CD8-positive, alpha-beta memory T cell (primary cell): ENCODE measurements around the gene PHRF1. TPM values are rescaled to one million over a fixed set of nuclear protein-coding genes. Genes with fewer than 3 reads are reported as not detected.

ENCODE experiments used
- CTCF ChIA-PET: fragments of 350-600 bp; sonication (Branson Sonifier 250); formaldehyde crosslinking; loops from one replicate; lab custom pipeline; 2021; ENCODE audit warnings: antibody characterized with exemption; lab: Charles Lee
- POLR2A ChIA-PET: fragments of 350-600 bp; sonication (Branson Sonifier 250); formaldehyde crosslinking; loops from one replicate; lab custom pipeline; 2021; ENCODE audit warnings: antibody characterized with exemption; lab: Charles Lee
- DNase-seq, 5 donors: peaks; one replicate each; pipeline versions ENCODE4 v3.0.0 to v3.0.0-alpha.2; 2020 to 2022; ENCODE audit warnings: mixed read lengths in 1 of 5
- H3K27ac ChIP-seq: one replicate; pipeline ENCODE4 v1.7.0; 2013; ENCODE audit warnings: low read depth, mild to moderate bottlenecking, low read length, moderate library complexity
- H3K27me3 ChIP-seq: 2 replicates; pipeline ENCODE4 v1.7.0; 2013; ENCODE audit warnings: low read length, mild to moderate bottlenecking; ENCODE audit not compliant: insufficient read depth, poor library complexity, severe bottlenecking
- H3K36me3 ChIP-seq: 2 replicates; pipeline ENCODE4 v1.7.0; 2013; ENCODE audit warnings: mild to moderate bottlenecking, low read length, moderate library complexity; ENCODE audit not compliant: insufficient read depth
- H3K4me1 ChIP-seq: 2 replicates; pipeline ENCODE4 v1.7.0; 2013; ENCODE audit warnings: mild to moderate bottlenecking, low read length, moderate library complexity; ENCODE audit not compliant: insufficient read depth
- H3K4me3 ChIP-seq: 2 replicates; pipeline ENCODE4 v1.7.0; 2013; ENCODE audit warnings: mild to moderate bottlenecking, low read length
- H3K9me3 ChIP-seq: 2 replicates; pipeline ENCODE4 v1.7.0; 2013; ENCODE audit warnings: mild to moderate bottlenecking, low read length
- H3K27ac Mint-ChIP-seq, 8 donors: one replicate each; pipeline ENCODE4 v1.8.0; 2020 to 2021; ENCODE audit warnings: mixed read lengths in 8 of 8, mild to moderate bottlenecking in 6 of 8, inconsistent platforms in 3 of 8, moderate library complexity in 3 of 8
- H3K27me3 Mint-ChIP-seq, 2 donors: one replicate each; pipeline ENCODE4 v1.8.0; 2020 to 2021; ENCODE audit warnings: mixed read lengths in 2 of 2, mild to moderate bottlenecking in 1 of 2, moderate library complexity in 1 of 2
- H3K36me3 Mint-ChIP-seq, 3 donors: one replicate each; pipeline ENCODE4 v1.8.0; 2020 to 2021; ENCODE audit warnings: mixed read lengths in 3 of 3, inconsistent platforms in 1 of 3, mild to moderate bottlenecking in 1 of 3
- H3K4me1 Mint-ChIP-seq, 3 donors: one replicate each; pipeline ENCODE4 v1.8.0; 2020 to 2021; ENCODE audit warnings: mixed read lengths in 3 of 3, inconsistent platforms in 1 of 3, mild to moderate bottlenecking in 1 of 3
- H3K4me3 Mint-ChIP-seq, 7 donors: one replicate each; pipeline ENCODE4 v1.8.0; 2020 to 2021; ENCODE audit warnings: mixed read lengths in 7 of 7, mild to moderate bottlenecking in 6 of 7, moderate library complexity in 4 of 7, inconsistent platforms in 2 of 7
- H3K9me3 Mint-ChIP-seq, 5 donors: one replicate each; pipeline ENCODE4 v1.8.0; 2020 to 2022; ENCODE audit warnings: mixed read lengths in 5 of 5, mild to moderate bottlenecking in 3 of 5, moderate library complexity in 2 of 5, inconsistent platforms in 1 of 5
- polyA plus RNA-seq: library from polyadenylated mRNA; unstranded; fragments of 300-500 nt; fragmentation: Illumina TruSeq; gene quantifications from one replicate; pipeline ENCODE4 v1.2.3, GENCODE V29; 2021
- total RNA-seq, 2 experiments: library from RNA; stranded (reverse); gene quantifications; one replicate each; pipeline ENCODE4 v1.2.3, GENCODE V29; 2021

The PHRF1 gene
- total and polyA plus RNA-seq, 3 experiments from 2014 or later = 17.7 to 49.8 (median 47.3) TPM

DNA sequence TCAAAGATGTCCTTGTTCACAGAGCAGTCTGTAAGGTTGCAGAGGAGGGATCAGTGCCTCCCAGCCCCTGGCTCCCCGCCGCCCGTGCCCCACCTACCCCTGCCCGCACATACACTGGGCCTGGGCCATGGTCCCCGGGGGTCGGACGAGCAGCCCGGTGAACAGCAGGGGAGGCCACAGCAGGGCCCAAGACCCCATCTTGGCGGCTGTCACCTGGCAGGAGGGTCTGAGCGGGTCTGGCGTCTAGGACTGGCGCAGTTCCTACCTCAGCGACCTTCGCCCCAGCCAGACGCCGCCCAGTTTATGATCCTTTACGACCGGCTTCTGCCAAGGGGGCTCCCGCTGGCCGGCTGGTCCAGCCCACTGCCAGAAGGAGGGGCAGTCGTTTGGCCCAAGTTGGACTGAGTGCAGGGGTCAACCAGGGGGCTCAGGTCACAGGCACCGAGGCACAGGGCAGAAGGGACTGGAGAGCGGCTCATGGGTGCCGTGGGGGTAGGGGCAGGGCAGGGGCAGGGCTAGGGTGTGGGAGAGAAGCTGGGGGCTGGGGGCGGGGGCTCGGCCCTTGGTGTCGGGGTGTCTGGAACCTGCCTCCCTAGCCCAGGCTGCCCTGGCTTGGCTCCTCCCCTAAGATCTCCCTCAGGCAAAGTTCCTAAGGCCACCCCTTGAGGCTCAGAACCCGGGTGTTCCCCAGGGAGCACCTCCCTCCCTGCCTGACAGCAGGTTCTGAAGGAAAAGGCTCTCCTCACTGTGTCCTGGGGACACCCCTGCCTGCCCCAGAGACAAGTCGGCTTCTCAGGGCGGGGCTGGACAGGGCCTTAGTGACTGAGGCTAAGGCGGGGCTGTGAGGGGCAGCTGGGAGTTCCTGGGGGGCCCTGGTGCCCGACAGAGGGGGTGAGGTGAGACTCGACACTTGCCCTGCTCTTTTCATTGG is 48.7 kb downstream of the PHRF1 start, which contains the start of gene CDHR5:
Gene CDHR5 (minus strand): TSS at position 251 of the 931 bp plus-strand sequence. CDS start 53 bp downstream, at position 198.
- no peak within 1 kb of the TSS for H3K27ac ChIP-seq
- Mint-ChIP-seq H3K36me3 (peaks cover 0 to 3% (median 1%) of the 10 kb centered on the region in 3 donors), H3K4me3 (no peak within 1 kb of the TSS), H3K27ac (no peak within 1 kb of the TSS), H3K9me3 (peaks cover 0 to 2% (median 0%) of the 10 kb centered on the region in 5 donors), H3K27me3 (peaks cover 18 to 27% of the 10 kb centered on the region in 2 donors), H3K4me1 (peaks cover 15 to 24% (median 20%) of the 10 kb centered on the region in 3 donors)
- DNase-seq = no peak
- H3K4me1 ChIP-seq = peaks cover 9% of the 10 kb centered on the region
- ChIA-PET POLR2A (no interaction called here), CTCF (no interaction called here)
- H3K4me3 ChIP-seq = no peak within 1 kb of the TSS
- no peaks in the 10 kb centered on the region for H3K36me3 ChIP-seq
- peaks cover 4% of the 10 kb centered on the region for H3K27me3 ChIP-seq
- H3K9me3 ChIP-seq = no peaks in the 10 kb centered on the region

DNA sequence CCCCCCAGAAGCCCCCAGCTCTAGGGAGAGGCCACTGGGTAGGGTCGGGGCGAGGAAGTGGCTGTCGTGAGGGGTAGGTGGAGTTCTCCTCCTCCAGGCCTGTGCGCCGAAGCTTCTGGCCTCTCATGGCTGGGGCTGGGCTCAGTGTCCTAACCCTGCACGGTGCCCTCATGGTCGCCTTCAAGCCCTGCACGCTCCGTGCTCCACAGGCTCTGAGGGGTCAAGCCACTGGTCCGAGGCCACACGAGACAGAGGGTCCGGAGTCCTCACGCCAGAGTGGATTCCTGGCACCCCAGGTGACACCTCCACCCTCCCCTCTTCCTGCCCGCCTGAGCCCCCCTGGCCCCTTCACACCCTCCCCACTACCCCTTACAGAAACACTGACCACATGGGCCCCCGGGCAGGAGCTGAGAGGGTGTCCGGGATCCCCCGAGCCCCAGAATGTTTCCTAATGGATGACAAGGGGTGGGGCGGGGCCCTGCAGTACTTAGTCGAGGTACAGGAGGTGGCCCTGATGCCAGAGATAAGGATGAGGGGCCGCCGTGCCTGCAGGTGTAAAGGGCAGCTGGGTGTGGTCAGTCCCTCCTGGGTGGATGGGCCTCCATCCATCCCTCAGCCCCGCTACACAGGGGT is 49.5 kb downstream of the PHRF1 start:
- Histone ChIP-seq H3K4me1 (peaks cover 9% of the 10 kb centered on the region), H3K4me3 (no peak overlapping the region), H3K27me3 (peaks cover 4% of the 10 kb centered on the region), H3K36me3 (no peaks in the 10 kb centered on the region), H3K9me3 (no peaks in the 10 kb centered on the region), H3K27ac (no peak overlapping the region)
- ChIA-PET CTCF (no interaction called here), POLR2A (no interaction called here)
- H3K36me3 Mint-ChIP-seq = peaks cover 0 to 3% (median 1%) of the 10 kb centered on the region in 3 donors
- no peak overlapping the region for H3K27ac Mint-ChIP-seq
- no peak overlapping the region for H3K4me3 Mint-ChIP-seq
- H3K4me1 Mint-ChIP-seq = peaks cover 15 to 24% (median 20%) of the 10 kb centered on the region in 3 donors
- DNase-seq = peak in 1 of 5 donors; percentile 52
- peaks cover 0 to 2% (median 0%) of the 10 kb centered on the region in 5 donors for H3K9me3 Mint-ChIP-seq
- H3K27me3 Mint-ChIP-seq = peaks cover 18 to 27% of the 10 kb centered on the region in 2 donors

DNA sequence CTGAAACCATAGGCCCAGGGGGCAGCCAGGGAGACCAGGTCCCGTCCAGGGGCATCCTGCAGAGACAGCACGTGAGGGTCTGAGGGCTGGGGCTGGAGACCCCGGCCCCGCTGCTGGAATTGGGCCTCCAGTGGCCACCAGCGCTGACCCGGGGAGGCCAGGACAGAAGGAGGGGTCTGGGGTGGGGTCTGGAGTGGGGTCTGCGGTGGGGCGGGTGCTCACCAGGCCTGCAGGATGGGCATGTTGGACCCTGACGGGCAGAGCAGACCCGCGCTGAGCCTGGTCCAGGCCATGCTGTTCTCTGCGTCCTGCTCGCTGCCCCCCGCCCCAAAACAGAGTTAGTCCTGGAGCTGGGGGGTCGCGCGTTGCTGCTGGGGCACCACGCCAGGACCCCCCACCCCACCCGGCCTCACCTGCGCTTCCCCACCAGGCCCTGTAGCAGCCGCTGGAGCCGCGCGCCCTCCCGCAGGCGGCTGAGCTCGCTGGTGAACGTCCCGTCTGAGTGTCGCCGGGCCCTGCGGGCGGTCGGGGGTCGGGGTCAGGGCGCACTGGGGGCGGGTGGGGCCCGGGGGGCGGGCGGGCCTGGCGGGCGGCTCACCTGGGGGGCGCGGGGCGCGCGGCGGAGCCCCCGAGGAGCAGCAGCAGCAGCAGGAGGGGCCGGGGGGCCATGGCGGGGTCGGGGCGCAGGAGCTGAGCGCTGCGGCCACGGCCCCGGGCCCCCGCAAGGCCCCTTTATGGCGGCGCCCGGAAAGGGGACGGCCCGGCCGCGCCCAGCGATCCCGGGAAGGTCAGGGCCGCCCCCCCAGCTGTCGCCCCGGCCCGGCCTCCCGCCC is 50.4 kb downstream of the PHRF1 start, which contains the start of gene SCT:
Gene SCT (minus strand): TSS at position 707 of the 833 bp plus-strand sequence. CDS start 38 bp downstream, at position 669.
- Histone ChIP-seq H3K4me3 (no peak within 1 kb of the TSS), H3K27ac (no peak within 1 kb of the TSS), H3K27me3 (peaks cover 4% of the 10 kb centered on the region), H3K4me1 (peaks cover 9% of the 10 kb centered on the region), H3K9me3 (no peaks in the 10 kb centered on the region), H3K36me3 (no peaks in the 10 kb centered on the region)
- ChIA-PET CTCF (interaction anchor here (1.3 kb wide), 1 partner anchor 72 kb away, joined by 3 read pairs; no protein-coding TSS in a partner anchor), POLR2A (interaction anchor here (0.6 kb wide), 1 partner anchor 58 kb away, joined by 6 read pairs; no protein-coding TSS in a partner anchor)
- DNase-seq = no peak
- H3K36me3 Mint-ChIP-seq = peaks cover 0 to 3% (median 1%) of the 10 kb centered on the region in 3 donors
- peaks cover 15 to 24% (median 20%) of the 10 kb centered on the region in 3 donors for H3K4me1 Mint-ChIP-seq
- H3K4me3 Mint-ChIP-seq = peak within 1 kb of the TSS in 3 of 7 donors; percentile 5 to 78 (median 38)
- peak within 1 kb of the TSS in 1 of 8 donors; percentile 92 for H3K27ac Mint-ChIP-seq
- H3K27me3 Mint-ChIP-seq = peaks cover 18 to 27% of the 10 kb centered on the region in 2 donors
- peaks cover 0 to 2% (median 0%) of the 10 kb centered on the region in 5 donors for H3K9me3 Mint-ChIP-seq

DNA sequence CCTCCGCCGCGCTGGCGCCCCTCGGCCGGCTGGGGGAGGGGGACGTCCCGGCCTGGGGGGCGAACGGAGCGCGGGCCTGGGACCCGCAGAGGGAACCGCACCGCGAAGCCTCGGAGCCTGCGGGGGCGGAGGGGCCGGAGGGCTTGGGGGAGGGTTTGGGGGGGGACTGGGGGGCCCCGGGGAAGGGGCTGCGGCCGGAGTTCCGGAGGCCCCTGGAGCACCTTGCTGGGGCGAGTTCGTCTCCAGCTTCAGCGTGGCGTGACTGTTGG is 51.0 kb downstream of the PHRF1 start:
- Histone ChIP-seq H3K9me3 (no peaks in the 10 kb centered on the region), H3K27me3 (peaks cover 4% of the 10 kb centered on the region), H3K36me3 (no peaks in the 10 kb centered on the region), H3K27ac (no peak overlapping the region), H3K4me1 (peaks cover 9% of the 10 kb centered on the region), H3K4me3 (no peak overlapping the region)
- DNase-seq = no peak
- Mint-ChIP-seq H3K36me3 (peaks cover 0 to 3% (median 1%) of the 10 kb centered on the region in 3 donors), H3K9me3 (peaks cover 0 to 2% (median 0%) of the 10 kb centered on the region in 5 donors), H3K4me1 (peaks cover 14 to 24% (median 20%) of the 10 kb centered on the region in 3 donors), H3K4me3 (no peak overlapping the region), H3K27ac (no peak overlapping the region), H3K27me3 (peaks cover 16 to 27% of the 10 kb centered on the region in 2 donors)
- CTCF ChIA-PET = interaction anchor here (1.3 kb wide), 1 partner anchor 73 kb away, joined by 3 read pairs; no protein-coding TSS in a partner anchor
- POLR2A ChIA-PET = interaction anchor here (0.6 kb wide), 1 partner anchor 58 kb away, joined by 6 read pairs; no protein-coding TSS in a partner anchor

DNA sequence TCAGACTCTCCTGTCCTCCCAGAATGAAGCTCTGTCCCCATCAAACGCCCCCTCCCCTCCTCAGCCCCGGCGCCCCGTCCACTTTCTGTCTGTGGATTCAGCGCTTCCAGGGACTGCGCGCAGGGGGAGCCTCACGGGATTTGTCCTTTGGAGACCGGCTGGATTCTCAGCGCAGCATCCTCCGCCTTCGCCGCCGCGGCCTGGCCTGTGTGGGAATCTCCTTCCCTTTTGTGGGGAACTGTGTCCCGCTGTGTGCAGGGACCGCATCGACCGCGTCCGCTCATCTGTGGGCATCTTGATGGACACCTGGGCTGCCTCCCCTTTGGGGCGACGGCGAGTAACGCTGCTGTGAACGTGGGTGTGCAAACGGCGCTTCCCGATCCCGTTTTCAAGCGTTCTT is 51.8 kb downstream of the PHRF1 start:
- CTCF ChIA-PET = no interaction called here
- Histone ChIP-seq H3K27ac (no peak overlapping the region), H3K9me3 (no peaks in the 10 kb centered on the region), H3K27me3 (peaks cover 4% of the 10 kb centered on the region), H3K4me3 (no peak overlapping the region), H3K4me1 (peaks cover 9% of the 10 kb centered on the region), H3K36me3 (no peaks in the 10 kb centered on the region)
- Mint-ChIP-seq H3K4me3 (peak overlapping the region in 5 of 7 donors; percentile 57 to 78 (median 76)), H3K36me3 (peaks cover 0 to 3% (median 1%) of the 10 kb centered on the region in 3 donors), H3K4me1 (peaks cover 14 to 24% (median 20%) of the 10 kb centered on the region in 3 donors), H3K27me3 (peaks cover 16 to 27% of the 10 kb centered on the region in 2 donors), H3K9me3 (peaks cover 0 to 2% (median 0%) of the 10 kb centered on the region in 5 donors), H3K27ac (peak overlapping the region in 4 of 8 donors; percentile 30 to 92 (median 79))
- POLR2A ChIA-PET = no interaction called here
- DNase-seq = peak in 1 of 5 donors; percentile 48

DNA sequence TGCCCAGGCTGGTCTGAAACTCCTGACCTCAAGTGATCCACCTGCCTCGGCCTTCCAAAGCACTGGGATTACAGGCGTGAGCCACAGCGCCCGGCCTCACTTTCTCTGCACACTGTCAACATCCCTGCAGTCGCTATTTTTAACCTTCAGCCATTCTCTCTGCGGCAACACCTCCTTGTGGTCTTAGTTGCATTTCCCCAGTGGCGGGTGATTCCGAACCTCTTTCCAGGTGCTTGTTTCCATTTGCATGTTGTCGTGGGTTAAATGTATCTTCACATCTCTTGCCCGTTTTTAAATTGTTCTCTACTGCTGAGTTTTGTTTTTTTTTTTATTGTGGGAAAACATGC is 52.9 kb downstream of the PHRF1 start:
- POLR2A ChIA-PET = no interaction called here
- peaks cover 16 to 21% of the 10 kb centered on the region in 2 donors for H3K27me3 Mint-ChIP-seq
- Histone ChIP-seq H3K4me3 (no peak overlapping the region), H3K27ac (no peak overlapping the region), H3K27me3 (peaks cover 4% of the 10 kb centered on the region), H3K9me3 (no peaks in the 10 kb centered on the region), H3K36me3 (no peaks in the 10 kb centered on the region), H3K4me1 (peaks cover 9% of the 10 kb centered on the region)
- DNase-seq = no peak
- peaks cover 0 to 2% (median 0%) of the 10 kb centered on the region in 5 donors for H3K9me3 Mint-ChIP-seq
- CTCF ChIA-PET = no interaction called here
- peak overlapping the region; percentile 57 to 81 (median 76) for H3K4me3 Mint-ChIP-seq
- peaks cover 14 to 24% (median 20%) of the 10 kb centered on the region in 3 donors for H3K4me1 Mint-ChIP-seq
- H3K36me3 Mint-ChIP-seq = peaks cover 0 to 3% (median 0%) of the 10 kb centered on the region in 3 donors
- H3K27ac Mint-ChIP-seq = peak overlapping the region in 6 of 8 donors; percentile 0 to 92 (median 12)

DNA sequence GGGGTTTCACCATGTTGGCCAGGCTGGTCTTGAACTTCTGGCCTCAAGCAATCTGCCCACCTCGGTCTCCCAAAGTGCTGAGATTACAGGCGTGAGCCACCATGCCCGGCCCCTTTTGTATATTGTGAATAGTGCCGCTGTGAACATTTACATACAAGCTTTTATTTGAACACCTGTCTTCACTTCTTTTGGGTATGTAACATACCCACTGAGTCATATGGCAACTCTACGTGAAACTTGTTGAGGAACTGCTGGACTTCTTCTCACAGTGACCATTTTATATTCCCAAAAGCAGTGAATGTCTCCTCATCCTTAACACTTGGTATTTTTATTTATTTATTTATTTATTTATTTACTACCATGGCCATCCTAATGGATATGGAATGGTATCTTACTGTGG is 54.6 kb downstream of the PHRF1 start:
- Histone ChIP-seq H3K4me1 (peaks cover 9% of the 10 kb centered on the region), H3K4me3 (no peak overlapping the region), H3K27ac (no peak overlapping the region), H3K27me3 (no peaks in the 10 kb centered on the region), H3K9me3 (no peaks in the 10 kb centered on the region), H3K36me3 (no peaks in the 10 kb centered on the region)
- CTCF ChIA-PET = no interaction called here
- peaks cover 14 to 24% (median 20%) of the 10 kb centered on the region in 3 donors for H3K4me1 Mint-ChIP-seq
- peaks cover 0 to 3% (median 0%) of the 10 kb centered on the region in 3 donors for H3K36me3 Mint-ChIP-seq
- DNase-seq = no peak
- no peak overlapping the region for H3K4me3 Mint-ChIP-seq
- no peak overlapping the region for H3K27ac Mint-ChIP-seq
- peaks cover 18 to 20% of the 10 kb centered on the region in 2 donors for H3K27me3 Mint-ChIP-seq
- POLR2A ChIA-PET = no interaction called here
- H3K9me3 Mint-ChIP-seq = peaks cover 0 to 2% (median 0%) of the 10 kb centered on the region in 5 donors
